Muscle of leg (tissue), 11 donors: Measurements from ENCODE around the gene TFF1. TPM values are rescaled to one million over a fixed set of nuclear protein-coding genes. Genes with fewer than 3 reads are reported as not detected.

ENCODE experiments used
- DNase-seq: peaks from one replicate; pipeline ENCODE4 v3.0.0; 2013
- H3K27ac ChIP-seq: one replicate; pipeline ENCODE4 v1.5.1; 2013; ENCODE audit warnings: mild to moderate bottlenecking, low read length, control low read depth
- H3K27me3 ChIP-seq: one replicate; pipeline ENCODE4 v1.6.1; 2013; ENCODE audit warnings: low read length; ENCODE audit not compliant: control insufficient read depth, insufficient read depth
- H3K36me3 ChIP-seq: one replicate; pipeline ENCODE4 v1.6.1; 2013; ENCODE audit warnings: low read length; ENCODE audit not compliant: control insufficient read depth, insufficient read depth
- H3K4me1 ChIP-seq: one replicate; pipeline ENCODE4 v1.6.1; 2013; ENCODE audit warnings: low read length; ENCODE audit not compliant: control insufficient read depth, insufficient read depth
- H3K4me3 ChIP-seq: one replicate; pipeline ENCODE4 v1.5.1; 2013; ENCODE audit warnings: low read length, control low read depth
- H3K9me3 ChIP-seq: replicated peaks from 2 replicates; pipeline ENCODE4 v1.6.1; 2013; ENCODE audit warnings: low read depth, low read length; ENCODE audit not compliant: control insufficient read depth
- WGBS: methylation state at CpG from one replicate; pipeline ENCODE4 v1.1.5; 2013; ENCODE audit warnings: missing lambda C conversion rate; ENCODE audit not compliant: insufficient coverage; 5-methylcytosine and 5-hydroxymethylcytosine counted together
- polyA plus RNA-seq, 8 donors: library from polyadenylated mRNA; unstranded; fragments of 120-200 nt; gene quantifications; one replicate each; pipeline versions ENCODE4 v1.2.1 to v1.2.3, GENCODE V29; 2013; ENCODE audit warnings: inconsistent platforms in 1 of 8, low replicate concordance in 1 of 8; ENCODE audit not compliant: insufficient read length in 8 of 8, insufficient read depth in 1 of 8
- total RNA-seq: library from RNA; stranded (reverse); fragments of 120-200 nt; gene quantifications from one replicate; pipeline ENCODE4 v1.2.4, GENCODE V29; 2013

The TFF1 gene
- total and polyA plus RNA-seq, 9 donors: 0.54 to 1.3 TPM; not detected in 7

- H3K4me3 ChIP-seq: no peak overlapping the region
- DNase-seq: no peak
- 91% methylated on average over 3 of the region's 8 CpGs for WGBS
- H3K27me3 ChIP-seq: peaks cover 39% of the 10 kb centered on the region
- H3K9me3 ChIP-seq: peaks cover 2% of the 10 kb centered on the region
- H3K4me1 ChIP-seq: no peaks in the 10 kb centered on the region
- H3K36me3 ChIP-seq: no peaks in the 10 kb centered on the region
- no peak overlapping the region for H3K27ac ChIP-seq
These were observed 3.0 kb downstream of the TFF1 start for GRCh38 chr21:42363312-42363711.

DNA sequence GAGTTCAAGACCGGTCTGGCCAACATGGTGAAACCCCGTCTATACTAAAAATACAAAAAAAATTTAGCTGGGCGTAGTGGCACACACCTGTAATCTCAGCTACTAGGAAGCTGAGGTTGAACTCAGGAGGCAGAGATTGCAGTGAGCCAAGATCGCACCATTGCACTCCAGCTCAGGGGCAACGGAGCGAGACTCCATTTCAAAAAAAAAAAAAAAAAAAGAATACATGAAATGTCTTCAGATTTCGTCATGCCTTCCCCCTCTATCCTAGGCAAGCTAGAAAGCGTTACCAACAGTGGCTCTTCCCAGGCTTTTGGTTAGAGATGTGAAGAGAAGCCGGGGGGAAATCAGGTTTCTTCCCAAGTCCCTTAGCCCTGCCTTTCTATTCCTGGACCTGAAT is 3.6 kb downstream of the TFF1 start:
- H3K36me3 ChIP-seq: no peaks in the 10 kb centered on the region
- H3K27me3 ChIP-seq: peaks cover 39% of the 10 kb centered on the region
- H3K9me3 ChIP-seq: peaks cover 2% of the 10 kb centered on the region
- WGBS: no CpG with 5 or more reads among the region's 9 CpGs
- no peak for DNase-seq
- H3K27ac ChIP-seq: no peak overlapping the region
- H3K4me3 ChIP-seq: no peak overlapping the region
- no peaks in the 10 kb centered on the region for H3K4me1 ChIP-seq

GRCh38 chr21:42362198-42362597 is 4.1 kb downstream of the TFF1 start:
- Histone ChIP-seq H3K36me3 (no peaks in the 10 kb centered on the region), H3K4me3 (no peak overlapping the region), H3K4me1 (no peaks in the 10 kb centered on the region), H3K27ac (no peak overlapping the region), H3K9me3 (peaks cover 2% of the 10 kb centered on the region), H3K27me3 (peaks cover 39% of the 10 kb centered on the region)
- no peak for DNase-seq
- WGBS: 71% methylated on average over 3 of the region's 12 CpGs

DNA sequence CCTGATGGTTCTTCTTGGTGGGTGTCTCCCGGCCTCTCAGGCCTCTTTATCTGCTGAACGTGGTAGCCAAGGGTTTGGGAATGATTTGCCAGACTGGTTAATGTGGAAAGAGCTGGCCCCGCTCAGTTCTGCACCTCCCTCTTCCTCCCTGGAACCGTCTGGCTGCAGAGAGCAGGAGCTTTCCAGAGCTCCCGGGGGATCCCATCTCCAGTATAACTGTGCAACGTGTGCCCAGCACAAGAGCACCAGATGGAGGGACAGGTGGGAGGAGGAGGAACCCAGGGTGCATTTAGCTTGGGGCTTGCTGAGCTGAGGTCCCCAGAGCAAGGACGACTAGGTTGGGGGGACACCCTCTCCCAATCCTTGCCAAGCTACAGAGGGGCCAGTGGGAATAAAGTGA is 5.0 kb downstream of the TFF1 start:
- 0% methylated on average over 1 of the region's 7 CpGs for WGBS
- Histone ChIP-seq H3K27ac (no peak overlapping the region), H3K9me3 (peaks cover 2% of the 10 kb centered on the region), H3K27me3 (peaks cover 39% of the 10 kb centered on the region), H3K4me1 (no peaks in the 10 kb centered on the region), H3K4me3 (no peak overlapping the region), H3K36me3 (no peaks in the 10 kb centered on the region)
- no peak for DNase-seq

- Histone ChIP-seq H3K27ac (no peak overlapping the region), H3K27me3 (peaks cover 39% of the 10 kb centered on the region), H3K9me3 (peaks cover 2% of the 10 kb centered on the region), H3K4me3 (no peak overlapping the region), H3K36me3 (no peaks in the 10 kb centered on the region), H3K4me1 (no peaks in the 10 kb centered on the region)
- 100% methylated on average over 1 of the region's 2 CpGs for WGBS
- DNase-seq: no peak
These were observed 6.0 kb downstream of the TFF1 start for GRCh38 chr21:42360317-42360716.

- no peak for DNase-seq
- Histone ChIP-seq H3K9me3 (peaks cover 2% of the 10 kb centered on the region), H3K27ac (no peak overlapping the region), H3K27me3 (peaks cover 31% of the 10 kb centered on the region), H3K36me3 (no peaks in the 10 kb centered on the region), H3K4me1 (no peaks in the 10 kb centered on the region), H3K4me3 (no peak overlapping the region)
- 80% methylated on average over 11 of the region's 13 CpGs for WGBS
These were observed 7.4 kb downstream of the TFF1 start for GRCh38 chr21:42358937-42359336.

DNA sequence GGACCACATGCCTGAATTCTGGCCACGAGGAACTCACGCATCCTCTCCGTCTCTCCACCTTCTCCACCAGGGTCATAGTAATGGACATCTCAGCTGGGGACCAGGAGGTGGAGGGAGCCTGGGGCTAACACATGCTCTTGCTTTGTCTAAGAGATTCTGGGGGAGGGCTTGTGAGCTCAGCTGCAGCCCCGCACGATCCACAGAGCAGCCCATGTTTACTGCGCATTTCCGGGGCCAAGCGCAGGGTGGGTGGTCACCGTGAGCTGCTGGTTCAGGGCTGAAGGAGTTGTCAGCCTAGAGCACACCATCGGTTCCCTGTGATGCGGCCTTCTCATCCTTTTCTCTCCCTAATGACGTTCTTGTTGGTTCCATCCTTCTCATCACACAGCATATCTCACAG is 8.1 kb downstream of the TFF1 start:
- Histone ChIP-seq H3K36me3 (no peaks in the 10 kb centered on the region), H3K4me3 (no peak overlapping the region), H3K27ac (no peak overlapping the region), H3K27me3 (peaks cover 28% of the 10 kb centered on the region), H3K9me3 (peaks cover 2% of the 10 kb centered on the region), H3K4me1 (no peaks in the 10 kb centered on the region)
- 93% methylated on average over 9 of the region's 12 CpGs for WGBS
- DNase-seq: no peak

- Histone ChIP-seq H3K27me3 (peaks cover 19% of the 10 kb centered on the region), H3K9me3 (peaks cover 2% of the 10 kb centered on the region), H3K36me3 (no peaks in the 10 kb centered on the region), H3K4me1 (no peaks in the 10 kb centered on the region), H3K27ac (no peak overlapping the region), H3K4me3 (no peak overlapping the region)
- no peak for DNase-seq
- WGBS: no CpG with 5 or more reads among the region's 3 CpGs
These were observed 9.0 kb downstream of the TFF1 start for GRCh38 chr21:42357307-42357706.

DNA sequence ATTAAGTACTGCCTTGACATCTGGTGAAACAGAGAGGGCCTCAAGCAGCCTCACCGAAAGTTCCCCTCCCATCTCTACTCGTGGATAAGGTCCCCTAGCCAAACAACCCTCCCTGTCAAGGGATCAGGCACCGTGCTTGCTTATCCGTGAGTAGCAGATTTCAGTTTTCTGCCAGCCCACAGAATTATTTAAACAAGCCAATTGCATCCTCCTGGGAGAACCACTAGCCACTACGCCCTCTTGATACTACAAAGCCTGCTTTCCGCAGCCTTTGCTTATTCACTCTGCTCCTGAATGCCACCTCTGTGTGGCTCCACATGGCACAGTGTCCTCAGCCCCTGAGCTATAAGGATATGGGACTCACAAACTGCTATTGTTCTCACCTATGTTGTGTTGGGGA is 9.7 kb downstream of the TFF1 start:
- no peak for DNase-seq
- Histone ChIP-seq H3K36me3 (no peaks in the 10 kb centered on the region), H3K4me1 (no peaks in the 10 kb centered on the region), H3K27ac (no peak overlapping the region), H3K27me3 (peaks cover 13% of the 10 kb centered on the region), H3K9me3 (peaks cover 2% of the 10 kb centered on the region), H3K4me3 (no peak overlapping the region)
- 57% methylated on average over 6 of the region's 6 CpGs for WGBS

DNA sequence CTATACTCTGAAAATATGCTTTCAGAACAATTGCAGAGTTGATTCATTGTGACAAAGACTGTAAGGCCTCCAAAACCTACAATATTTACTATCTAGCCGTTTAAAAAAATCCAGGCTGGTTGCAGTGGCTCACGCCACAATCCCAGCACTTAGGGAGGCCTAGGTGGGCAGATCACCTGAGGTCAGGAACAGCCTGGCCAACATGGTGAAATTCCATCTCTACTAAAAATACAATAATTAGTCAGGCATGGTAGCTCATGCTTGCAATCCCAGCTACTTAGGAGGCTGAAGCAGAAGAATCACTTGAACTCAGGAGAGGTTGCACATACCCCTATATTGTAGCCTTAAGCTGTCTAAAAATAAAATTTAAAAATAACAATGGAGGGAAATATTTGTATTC is 10.3 kb downstream of the TFF1 start:
- Histone ChIP-seq H3K4me3 (no peak overlapping the region), H3K27ac (no peak overlapping the region), H3K27me3 (peaks cover 9% of the 10 kb centered on the region), H3K36me3 (no peaks in the 10 kb centered on the region), H3K9me3 (peaks cover 2% of the 10 kb centered on the region), H3K4me1 (no peaks in the 10 kb centered on the region)
- 63% methylated on average over 1 of the region's 2 CpGs for WGBS
- no peak for DNase-seq

GRCh38 chr21:42353623-42354022 is 12.7 kb downstream of the TFF1 start:
- no peak overlapping the region for H3K27ac ChIP-seq
- no peaks in the 10 kb centered on the region for H3K27me3 ChIP-seq
- 73% methylated on average over 4 of the region's 5 CpGs for WGBS
- no peaks in the 10 kb centered on the region for H3K9me3 ChIP-seq
- no peaks in the 10 kb centered on the region for H3K36me3 ChIP-seq
- no peaks in the 10 kb centered on the region for H3K4me1 ChIP-seq
- DNase-seq: no peak
- no peak overlapping the region for H3K4me3 ChIP-seq
